ENCODE measurements around the gene UBE4B.

- TF ChIP-seq, protein P1, sequence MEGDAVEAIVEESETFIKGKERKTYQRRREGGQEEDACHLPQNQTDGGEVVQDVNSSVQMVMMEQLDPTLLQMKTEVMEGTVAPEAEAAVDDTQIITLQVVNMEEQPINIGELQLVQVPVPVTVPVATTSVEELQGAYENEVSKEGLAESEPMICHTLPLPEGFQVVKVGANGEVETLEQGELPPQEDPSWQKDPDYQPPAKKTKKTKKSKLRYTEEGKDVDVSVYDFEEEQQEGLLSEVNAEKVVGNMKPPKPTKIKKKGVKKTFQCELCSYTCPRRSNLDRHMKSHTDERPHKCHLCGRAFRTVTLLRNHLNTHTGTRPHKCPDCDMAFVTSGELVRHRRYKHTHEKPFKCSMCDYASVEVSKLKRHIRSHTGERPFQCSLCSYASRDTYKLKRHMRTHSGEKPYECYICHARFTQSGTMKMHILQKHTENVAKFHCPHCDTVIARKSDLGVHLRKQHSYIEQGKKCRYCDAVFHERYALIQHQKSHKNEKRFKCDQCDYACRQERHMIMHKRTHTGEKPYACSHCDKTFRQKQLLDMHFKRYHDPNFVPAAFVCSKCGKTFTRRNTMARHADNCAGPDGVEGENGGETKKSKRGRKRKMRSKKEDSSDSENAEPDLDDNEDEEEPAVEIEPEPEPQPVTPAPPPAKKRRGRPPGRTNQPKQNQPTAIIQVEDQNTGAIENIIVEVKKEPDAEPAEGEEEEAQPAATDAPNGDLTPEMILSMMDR (CRISPR knock-in tag; IDR thresholded peaks at IDR 0.05): no peak
- no peak for TF ChIP-seq ZNF547 (CRISPR knock-in tag; IDR thresholded peaks at IDR 0.05)
- TF ChIP-seq, protein P2, sequence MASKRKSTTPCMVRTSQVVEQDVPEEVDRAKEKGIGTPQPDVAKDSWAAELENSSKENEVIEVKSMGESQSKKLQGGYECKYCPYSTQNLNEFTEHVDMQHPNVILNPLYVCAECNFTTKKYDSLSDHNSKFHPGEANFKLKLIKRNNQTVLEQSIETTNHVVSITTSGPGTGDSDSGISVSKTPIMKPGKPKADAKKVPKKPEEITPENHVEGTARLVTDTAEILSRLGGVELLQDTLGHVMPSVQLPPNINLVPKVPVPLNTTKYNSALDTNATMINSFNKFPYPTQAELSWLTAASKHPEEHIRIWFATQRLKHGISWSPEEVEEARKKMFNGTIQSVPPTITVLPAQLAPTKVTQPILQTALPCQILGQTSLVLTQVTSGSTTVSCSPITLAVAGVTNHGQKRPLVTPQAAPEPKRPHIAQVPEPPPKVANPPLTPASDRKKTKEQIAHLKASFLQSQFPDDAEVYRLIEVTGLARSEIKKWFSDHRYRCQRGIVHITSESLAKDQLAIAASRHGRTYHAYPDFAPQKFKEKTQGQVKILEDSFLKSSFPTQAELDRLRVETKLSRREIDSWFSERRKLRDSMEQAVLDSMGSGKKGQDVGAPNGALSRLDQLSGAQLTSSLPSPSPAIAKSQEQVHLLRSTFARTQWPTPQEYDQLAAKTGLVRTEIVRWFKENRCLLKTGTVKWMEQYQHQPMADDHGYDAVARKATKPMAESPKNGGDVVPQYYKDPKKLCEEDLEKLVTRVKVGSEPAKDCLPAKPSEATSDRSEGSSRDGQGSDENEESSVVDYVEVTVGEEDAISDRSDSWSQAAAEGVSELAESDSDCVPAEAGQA (IDR thresholded peaks at IDR 0.05; ENCODE audit: low read depth): no peak
- TF ChIP-seq, protein P2 (CRISPR knock-in tag; IDR thresholded peaks at IDR 0.05; ENCODE audit: borderline replicate concordance): no peak
- no peak for TF ChIP-seq ARID2 (CRISPR knock-in tag; IDR thresholded peaks at IDR 0.05; ENCODE audit: borderline replicate concordance)
- no peak for TF ChIP-seq EP300 (IDR thresholded peaks at IDR 0.05; ENCODE audit: low read depth in 2 of 2, low read length in 2 of 2)
- TF ChIP-seq EP300 (CRISPR knock-in tag; IDR thresholded peaks at IDR 0.05; ENCODE audit: borderline replicate concordance): no peak
- no peak for TF ChIP-seq MYC (CRISPR knock-in tag; IDR thresholded peaks at IDR 0.05; ENCODE audit: borderline replicate concordance)
- TF ChIP-seq, protein P3, sequence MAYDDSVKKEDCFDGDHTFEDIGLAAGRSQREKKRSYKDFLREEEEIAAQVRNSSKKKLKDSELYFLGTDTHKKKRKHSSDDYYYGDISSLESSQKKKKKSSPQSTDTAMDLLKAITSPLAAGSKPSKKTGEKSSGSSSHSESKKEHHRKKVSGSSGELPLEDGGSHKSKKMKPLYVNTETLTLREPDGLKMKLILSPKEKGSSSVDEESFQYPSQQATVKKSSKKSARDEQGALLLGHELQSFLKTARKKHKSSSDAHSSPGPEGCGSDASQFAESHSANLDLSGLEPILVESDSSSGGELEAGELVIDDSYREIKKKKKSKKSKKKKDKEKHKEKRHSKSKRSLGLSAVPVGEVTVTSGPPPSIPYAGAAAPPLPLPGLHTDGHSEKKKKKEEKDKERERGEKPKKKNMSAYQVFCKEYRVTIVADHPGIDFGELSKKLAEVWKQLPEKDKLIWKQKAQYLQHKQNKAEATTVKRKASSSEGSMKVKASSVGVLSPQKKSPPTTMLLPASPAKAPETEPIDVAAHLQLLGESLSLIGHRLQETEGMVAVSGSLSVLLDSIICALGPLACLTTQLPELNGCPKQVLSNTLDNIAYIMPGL (CRISPR knock-in tag; IDR thresholded peaks at IDR 0.05; ENCODE audit: borderline replicate concordance in 1 of 2, low read depth in 1 of 2): no peak
- no peak for TF ChIP-seq RNF2 (conservative IDR thresholded peaks at IDR 0.05; ENCODE audit: low read depth)
- TF ChIP-seq TCF7L2 (IDR thresholded peaks at IDR 0.05; ENCODE audit: low read depth, low read length): no peak
These were observed 179.7 kb downstream of the UBE4B start for GRCh38 chr1:10212476-10212875.

Measured in HepG2 (cell line).